ENCODE data around the gene DYRK1A.
"Not testable (repeated sequence)": the region's sequence is repeated elsewhere in the genome, so short reads cannot be mapped to it uniquely, and the experiment has no call there.

Gene DYRK1A

DNA sequence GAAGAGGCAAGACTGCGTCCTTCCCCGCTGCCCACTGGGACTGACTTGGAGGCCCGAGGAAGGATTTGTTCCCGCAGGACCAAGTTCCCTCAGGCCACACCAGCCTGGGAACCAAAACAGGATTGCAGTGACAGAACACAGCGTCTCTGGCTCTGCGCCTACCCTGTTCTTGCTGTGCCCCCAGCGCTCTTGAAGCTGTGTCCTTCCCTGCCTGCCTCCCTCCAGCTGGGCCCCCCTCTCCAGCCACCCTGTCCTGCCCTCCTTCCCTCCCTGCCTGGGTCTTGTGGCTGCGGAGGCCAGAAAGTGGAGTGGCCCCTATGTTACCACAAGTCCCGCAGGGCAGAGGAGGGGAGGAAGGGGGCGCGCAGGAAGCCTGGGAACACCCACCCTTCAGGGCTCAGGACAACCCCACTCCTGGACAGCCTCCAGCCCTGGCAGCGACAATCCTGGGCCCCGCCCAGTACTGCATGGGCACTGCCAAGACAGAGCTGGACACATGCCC lies 164.9 kb downstream of the DYRK1A start:
- DNase-seq, result no peak

DNA sequence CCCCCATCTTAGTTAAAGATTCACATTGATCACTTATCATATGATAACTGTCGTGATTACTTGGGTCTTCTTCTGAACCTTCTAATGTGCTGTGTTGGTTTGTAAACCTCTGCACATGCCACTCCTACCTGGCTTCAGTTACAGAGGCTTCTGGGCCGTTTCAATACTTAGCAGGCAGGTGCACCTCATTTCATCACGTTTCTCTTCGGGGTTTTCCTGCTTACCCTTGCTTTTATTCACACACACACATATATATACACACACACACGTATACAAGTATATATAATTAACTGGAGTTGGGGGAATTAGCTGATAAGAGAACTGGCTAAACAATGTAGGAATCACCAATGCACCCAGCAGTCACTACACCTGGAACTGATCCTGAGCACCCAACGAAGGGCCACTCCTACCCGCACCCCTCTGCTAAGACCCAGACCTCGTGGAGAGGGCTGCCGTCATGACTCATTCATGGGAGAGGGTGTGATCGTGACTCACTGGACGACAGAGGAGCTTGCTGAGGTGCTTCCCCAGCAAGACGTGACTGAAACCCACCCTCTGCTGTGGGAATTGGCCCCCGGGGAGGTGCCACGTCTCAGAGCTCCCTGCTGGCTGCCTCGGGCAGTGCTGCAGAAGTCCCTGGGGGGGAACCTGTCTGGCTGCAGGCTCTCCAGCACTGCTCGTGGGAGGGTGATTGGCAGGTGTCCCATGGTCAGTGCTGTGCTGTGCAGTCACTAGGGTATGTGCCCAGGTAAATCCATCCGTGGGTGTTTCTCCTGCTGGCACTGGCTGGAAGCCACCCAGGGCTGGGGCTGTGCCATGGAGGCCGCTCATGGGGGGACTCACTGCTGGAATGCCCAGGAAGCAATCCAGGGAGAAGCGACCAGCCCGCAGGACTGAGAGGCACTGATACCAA lies 166.6 kb downstream of the DYRK1A start:
- peak; percentile 39 for DNase-seq

DNA sequence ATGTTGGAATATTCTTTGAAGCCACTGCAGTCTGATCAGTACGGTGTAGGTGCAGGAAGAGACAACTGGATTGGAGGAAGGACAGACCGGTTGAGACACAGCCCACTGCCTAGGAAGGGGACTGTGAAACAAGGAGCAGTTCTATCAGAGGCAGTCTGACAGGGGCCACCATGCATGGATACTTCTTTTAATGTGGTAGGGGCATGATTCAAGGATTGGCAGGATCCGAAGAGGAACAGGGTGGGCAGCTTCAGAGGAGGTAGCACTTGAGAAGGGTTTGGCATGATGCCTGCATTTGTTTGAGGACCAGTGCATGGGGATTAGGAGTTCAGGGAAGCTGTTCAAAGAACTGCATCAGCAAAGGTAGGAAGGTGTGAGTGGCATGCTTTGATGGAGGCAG lies 167.9 kb downstream of the DYRK1A start:
- DNase-seq, result no peak

DNA sequence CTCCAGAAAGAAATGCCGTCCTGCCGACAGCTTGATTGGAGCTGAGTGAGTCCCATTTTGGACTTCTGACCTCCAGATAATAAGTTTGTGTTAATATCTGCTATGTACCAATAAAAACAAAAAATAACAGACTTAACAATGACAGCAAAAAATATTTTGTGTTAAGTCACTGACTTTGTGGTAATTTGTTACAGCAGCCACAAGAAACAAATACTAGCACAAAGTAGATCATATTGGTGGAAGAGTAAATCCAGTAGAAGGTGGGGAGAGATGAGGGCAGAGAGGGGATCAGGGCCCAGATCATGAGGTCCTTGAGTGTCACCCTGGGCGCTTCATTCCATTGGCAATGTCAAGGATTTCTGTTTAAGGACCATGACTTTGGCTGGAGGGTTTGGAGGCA lies 168.6 kb downstream of the DYRK1A start:
- DNase-seq, result no peak

DNA sequence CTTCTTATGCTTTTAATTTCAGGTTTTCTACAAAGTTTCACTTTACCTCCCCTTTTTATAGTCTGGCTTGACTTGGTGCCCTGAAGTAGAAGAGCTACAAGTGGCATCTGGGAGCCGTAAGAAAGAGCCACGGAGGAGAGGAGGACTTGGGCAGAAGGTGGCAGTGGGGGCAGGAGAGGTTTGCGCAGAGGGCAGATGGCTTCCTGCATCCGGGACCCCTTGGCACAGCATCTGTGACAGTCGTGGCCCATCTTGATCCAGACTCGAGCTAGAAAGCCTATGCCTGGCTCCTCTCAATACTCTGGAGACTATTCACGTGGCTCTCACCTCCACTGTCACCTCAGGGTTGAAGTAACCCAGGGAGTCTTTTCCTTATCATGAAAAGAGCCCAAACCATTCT lies 169.1 kb downstream of the DYRK1A start:
- DNase-seq, result no peak

- DNase-seq, result no peak
Measured at GRCh38 chr21:37536616-37537278, 170.2 kb downstream of the DYRK1A start.

GRCh38 chr21:37537391-37537996 lies 170.9 kb downstream of the DYRK1A start:
- DNase-seq, result no peak

DNA sequence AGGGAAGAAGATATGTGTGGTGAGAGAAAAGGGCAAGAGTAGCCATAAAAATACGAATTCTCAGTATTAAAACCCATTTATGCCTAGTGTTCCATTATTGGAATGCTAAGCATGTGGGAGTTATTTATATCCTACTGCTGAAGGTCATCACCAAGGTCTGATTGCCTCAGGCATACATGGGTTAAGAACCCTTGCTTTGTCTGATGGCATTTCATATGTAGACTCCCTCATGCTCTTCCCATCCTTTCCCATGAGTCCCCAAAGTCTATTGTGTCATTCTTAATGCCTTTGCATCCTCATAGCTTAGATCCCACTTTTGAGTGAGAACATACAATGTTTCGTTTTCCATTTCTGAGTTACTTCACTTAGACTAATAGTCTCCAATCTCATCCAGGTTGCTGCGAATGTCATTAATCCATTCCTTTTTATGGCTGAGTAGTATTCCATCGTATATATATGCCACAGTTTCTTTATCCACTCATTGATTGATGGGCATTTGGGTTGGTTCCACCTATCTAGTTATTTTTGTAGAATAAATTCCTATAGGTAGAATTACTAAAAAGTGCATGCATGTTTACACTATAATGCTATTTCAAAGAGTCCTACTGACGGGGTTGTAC lies 172.5 kb downstream of the DYRK1A start:
- DNase-seq, result no peak

DNA sequence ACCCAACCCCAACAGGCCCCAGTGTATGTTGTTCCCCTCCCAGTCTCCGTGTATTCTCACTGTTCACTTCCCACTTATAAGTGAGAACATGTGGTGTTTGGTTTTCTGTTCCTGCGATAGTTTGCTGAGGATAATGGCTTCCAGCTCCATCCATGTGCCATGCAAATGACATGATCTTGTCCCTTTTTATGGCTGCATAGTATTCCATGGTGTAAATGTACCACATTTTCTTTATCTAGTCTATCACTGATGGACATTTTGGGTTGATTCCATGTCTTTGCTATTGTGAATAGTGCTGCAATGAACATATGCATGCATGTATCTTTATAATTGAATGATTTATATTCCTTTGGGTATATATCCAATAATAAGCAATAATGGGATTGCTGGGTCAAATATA lies 174.6 kb downstream of the DYRK1A start:
- DNase-seq, result not testable (repeated sequence)

DNA sequence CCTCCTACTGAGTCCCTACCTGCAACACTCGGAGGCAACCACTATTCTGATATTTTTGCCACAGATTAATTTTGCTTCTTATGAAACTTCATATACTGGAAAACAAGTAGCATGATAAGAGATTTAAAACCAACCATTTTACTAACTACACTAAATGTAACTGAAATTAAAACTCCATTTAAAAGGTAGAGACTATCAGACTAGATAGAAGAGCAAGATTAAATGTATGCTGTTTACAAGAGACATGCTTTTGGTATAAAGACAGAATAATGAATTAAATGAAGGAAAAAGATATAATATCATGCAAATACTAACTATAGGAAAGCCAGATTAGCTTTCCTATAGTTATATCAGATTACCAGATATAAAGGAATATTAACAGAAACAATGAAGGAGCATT lies 175.9 kb downstream of the DYRK1A start:
- no peak for DNase-seq

DNA sequence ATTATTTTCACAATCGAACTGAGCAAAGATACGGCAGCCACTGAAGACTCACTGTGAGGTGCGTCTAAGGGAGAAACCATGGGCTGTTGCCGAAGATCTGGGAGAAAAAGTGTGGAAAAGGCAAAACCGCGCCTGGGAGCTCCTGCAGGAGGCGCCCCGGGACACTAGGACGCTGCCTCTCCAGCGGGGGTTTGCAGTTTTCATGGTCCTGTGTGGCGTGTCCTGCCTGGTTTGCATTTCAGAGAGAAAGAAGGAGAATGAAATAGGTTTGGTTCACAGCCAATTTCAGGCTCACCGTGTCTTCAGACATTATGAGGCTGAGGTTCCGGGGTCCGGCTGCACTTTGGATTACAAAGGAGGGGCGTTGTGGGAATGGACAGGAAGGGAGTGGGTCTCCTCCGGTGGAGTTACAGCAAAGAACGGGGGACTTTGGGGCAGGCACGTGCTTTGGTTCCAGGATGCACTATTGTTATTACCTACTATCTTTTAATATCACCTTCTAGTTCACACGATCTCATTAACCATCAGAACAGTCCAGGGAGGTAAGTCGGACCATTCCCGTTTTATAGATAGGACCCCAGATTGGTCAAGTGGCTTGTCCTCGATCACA lies 179.8 kb downstream of the DYRK1A start:
- DNase-seq, result no peak

DNA sequence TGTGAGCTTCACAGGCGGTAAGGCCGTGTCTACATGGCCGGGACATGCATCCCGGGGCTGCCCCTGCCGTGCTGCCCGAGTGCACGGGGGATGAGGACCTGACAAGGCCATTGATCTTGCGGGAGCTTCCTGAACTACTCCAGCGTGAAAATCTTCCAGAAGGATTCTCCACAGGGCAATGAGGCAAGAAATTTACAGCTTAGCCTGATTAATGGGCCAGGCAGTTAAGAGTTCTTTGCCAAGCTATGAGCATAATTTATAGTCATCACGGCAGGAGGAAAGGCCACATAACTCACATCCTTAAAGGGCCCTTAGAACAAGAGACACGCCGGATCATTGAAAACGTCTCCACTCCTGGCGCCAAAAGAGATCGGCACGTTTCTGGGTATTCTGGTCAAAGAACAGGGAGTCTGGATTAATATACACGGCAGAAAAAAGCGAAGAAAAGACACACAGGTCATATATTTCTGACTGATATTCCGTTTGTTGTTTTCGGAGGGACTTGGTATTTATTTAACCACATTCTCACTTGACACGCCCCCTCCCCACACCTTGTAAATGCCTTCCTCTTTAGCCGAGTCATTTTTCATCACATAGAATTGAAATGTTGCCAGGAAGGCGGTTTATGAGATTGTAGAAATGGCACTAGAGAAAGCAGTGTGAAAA lies 180.5 kb downstream of the DYRK1A start:
- DNase-seq, result no peak

DNA sequence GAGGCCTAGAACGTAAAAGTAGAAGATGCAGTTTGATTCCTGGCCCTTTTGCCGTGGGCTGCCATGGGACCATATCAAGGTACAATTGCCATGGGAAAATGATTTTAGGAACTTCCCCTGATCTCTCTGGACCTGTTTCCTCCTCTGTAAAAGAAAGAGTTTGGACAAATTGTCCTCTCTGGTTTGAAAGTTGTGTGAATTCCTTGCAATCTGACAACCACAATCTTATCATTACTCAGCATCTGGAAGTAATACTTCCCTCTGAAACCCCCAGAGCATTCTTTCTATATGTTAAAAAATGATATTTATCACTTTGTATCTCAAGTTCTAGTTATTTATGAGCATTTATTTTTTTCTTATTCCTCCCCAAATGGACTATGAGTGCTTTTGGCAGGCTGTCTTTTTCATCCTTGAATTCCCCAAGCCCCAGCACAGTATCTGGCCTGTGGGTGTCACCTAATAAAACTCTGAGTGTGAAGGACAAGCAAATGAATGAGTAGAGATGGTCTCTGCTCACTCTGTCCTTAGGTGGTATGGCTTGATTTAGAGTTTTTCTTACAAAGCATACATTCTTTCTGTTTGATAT lies 181.1 kb downstream of the DYRK1A start:
- DNase-seq, result no peak

GRCh38 chr21:37548521-37548981 lies 182.0 kb downstream of the DYRK1A start:
- no peak for DNase-seq

DNA sequence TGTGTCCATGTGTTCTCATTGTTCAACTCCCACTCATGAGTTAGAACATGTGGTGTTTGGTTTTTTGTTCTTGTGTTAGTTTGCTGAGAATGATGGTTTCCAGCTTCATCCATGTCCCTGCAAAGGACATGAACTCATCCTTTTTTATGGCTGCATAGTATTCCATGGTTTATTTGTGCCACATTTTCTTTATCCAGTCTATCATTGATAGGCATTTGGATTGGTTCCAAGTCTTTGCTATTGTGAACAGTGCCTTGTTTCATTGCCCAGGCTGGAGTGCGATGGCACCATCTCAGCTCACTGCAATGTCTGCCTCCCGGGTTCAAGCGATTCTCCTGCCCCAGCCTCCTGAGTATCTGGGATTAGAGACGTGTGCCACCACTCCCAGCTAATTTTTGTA lies 183.2 kb downstream of the DYRK1A start:
- not testable (repeated sequence) for DNase-seq

GRCh38 chr21:37550157-37550556 lies 183.6 kb downstream of the DYRK1A start:
- DNase-seq, result no peak

DNA sequence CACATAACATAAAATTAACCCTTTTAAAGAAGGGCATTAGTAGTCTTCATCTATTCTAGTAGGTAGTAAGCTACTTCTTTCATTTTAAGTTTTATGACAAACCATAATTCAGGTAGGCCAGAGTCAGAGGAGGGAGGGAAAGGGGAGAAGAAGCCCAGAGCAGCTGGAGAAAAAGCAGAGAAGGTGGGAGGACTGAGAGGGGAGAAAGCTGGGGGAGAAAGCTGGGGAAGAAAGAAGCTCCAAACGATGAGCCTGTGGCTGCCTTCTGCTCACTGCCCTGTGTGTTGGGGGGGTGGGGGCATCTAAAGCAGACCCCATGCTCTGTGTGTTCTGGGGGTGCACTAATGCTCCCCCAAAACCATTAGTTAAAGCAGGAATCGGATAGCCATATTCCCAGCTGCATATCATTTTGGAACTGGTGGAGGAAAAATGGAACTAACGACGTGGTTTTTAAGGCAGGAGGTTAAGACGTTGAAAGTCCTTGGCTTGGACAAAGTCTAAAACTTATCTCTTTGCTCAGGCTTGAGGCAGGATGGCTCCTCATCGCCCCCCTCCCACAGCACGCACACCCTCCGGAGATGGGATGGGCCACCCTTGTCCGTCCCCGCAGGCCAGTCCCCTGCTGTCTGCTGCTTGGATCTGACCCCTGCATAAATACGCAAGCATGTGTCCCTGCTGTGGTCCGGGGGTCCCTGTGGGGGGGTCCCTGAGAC lies 184.2 kb downstream of the DYRK1A start:
- DNase-seq, result peak; percentile 4

- DNase-seq, result peak; percentile 67
Measured at GRCh38 chr21:37551331-37551992, 184.9 kb downstream of the DYRK1A start.

DNA sequence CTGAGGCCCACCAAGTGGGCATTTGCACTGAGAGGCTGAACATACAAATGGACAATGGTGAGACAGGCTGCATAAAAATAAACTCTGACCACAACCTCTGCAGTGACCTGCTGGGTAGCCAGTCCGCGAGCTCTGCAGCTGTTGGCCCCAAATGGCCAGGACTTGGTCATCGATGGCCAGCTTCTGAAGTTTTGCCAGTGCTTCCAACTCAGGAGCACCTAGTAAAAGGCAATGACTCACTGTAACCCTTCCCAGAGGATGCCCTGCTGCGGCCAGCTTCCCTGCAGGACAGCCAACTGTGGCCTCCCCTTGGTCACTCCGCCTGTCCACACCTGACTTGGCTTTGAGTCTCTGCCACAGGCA lies 185.4 kb downstream of the DYRK1A start:
- DNase-seq, result peak; percentile 22

GRCh38 chr21:37552496-37553029 lies 186.0 kb downstream of the DYRK1A start:
- DNase-seq, result no peak

All from NCI-H146 (cell line).